Thyroid gland (tissue), 4 donors: ENCODE data around the gene TMEM125.

Experiments
- CTCF ChIP-seq, 6 experiments: fragments of 200-600 bp in 3 of 6; fragments of 450-650 bp in 3 of 6; sonication (generic) in 3 of 6; IDR thresholded peaks; one replicate each; pipeline ENCODE4 v1.5.1; 2016 to 2019; ENCODE audit warnings: antibody characterized with exemption in 6 of 6, mild to moderate bottlenecking in 2 of 6, inconsistent platforms in 1 of 6, moderate library complexity in 1 of 6
- POLR2A ChIP-seq, 2 donors: fragments of 450-650 bp; IDR thresholded peaks; one replicate each; pipeline ENCODE4 v1.6.1; 2017; ENCODE audit warnings: antibody characterized with exemption in 2 of 2, mild to moderate bottlenecking in 2 of 2, moderate library complexity in 1 of 2

- no peak for TF ChIP-seq POLR2A (IDR thresholded peaks at IDR 0.05)
- TF ChIP-seq CTCF (IDR thresholded peaks at IDR 0.05), result no peak
Observed at GRCh38 chr1:43273708-43274107, 3.9 kb downstream of the TMEM125 start.
